Activated CD8-positive, alpha-beta T cell treated with anti-CD3 and anti-CD28 coated beads, Interleukin-2, amount 10 ng/mL, durations not matched to agents 7 days and 5 days (primary cell): ENCODE measurements around the gene ACTRT3. TPM values are rescaled to one million over a fixed set of nuclear protein-coding genes. Genes with fewer than 3 reads are reported as not detected.
A peak's percentile ranks its signal among the peaks of the same experiment; 100 is the strongest.

ENCODE experiments used
- ATAC-seq: fragments of 150-1000 bp; cut with Tn5 transposase; one replicate; pipeline ENCODE4 v1.10.0; 2021; ENCODE audit warnings: moderate library complexity
- CTCF ChIA-PET: fragments of 350-600 bp; sonication (Branson Sonifier 250); formaldehyde crosslinking; loops from one replicate; lab custom pipeline; 2021; ENCODE audit warnings: antibody characterized with exemption; lab: Charles Lee
- POLR2A ChIA-PET: fragments of 350-600 bp; sonication (Branson Sonifier 250); formaldehyde crosslinking; loops from one replicate; lab custom pipeline; 2021; ENCODE audit warnings: antibody characterized with exemption; lab: Charles Lee
- DNase-seq: peaks from one replicate; pipeline ENCODE4 v3.0.0-alpha.2; 2020
- H3K27ac Mint-ChIP-seq: one replicate; pipeline ENCODE4 v1.8.0; 2021; ENCODE audit warnings: mild to moderate bottlenecking, mixed read lengths
- H3K27me3 Mint-ChIP-seq: one replicate; pipeline ENCODE4 v1.8.0; 2021; ENCODE audit warnings: low read depth, mixed read lengths
- H3K36me3 Mint-ChIP-seq: one replicate; pipeline ENCODE4 v1.8.0; 2021; ENCODE audit warnings: low read depth, mixed read lengths
- H3K4me1 Mint-ChIP-seq: one replicate; pipeline ENCODE4 v1.8.0; 2021; ENCODE audit warnings: low read depth, mixed read lengths
- H3K4me3 Mint-ChIP-seq: one replicate; pipeline ENCODE4 v1.8.0; 2021; ENCODE audit warnings: mild to moderate bottlenecking, mixed read lengths
- H3K9me3 Mint-ChIP-seq: one replicate; pipeline ENCODE4 v1.8.0; 2022; ENCODE audit warnings: mixed read lengths; ENCODE audit not compliant: insufficient read depth
- total RNA-seq, 2 experiments: library from RNA; stranded (reverse); gene quantifications; one replicate each; pipeline ENCODE4 v1.2.3, GENCODE V29; 2021

Gene ACTRT3
- total RNA-seq, 2 experiments from 2014 or later, result 0.65 to 0.66 TPM

- Mint-ChIP-seq H3K27ac (no peak overlapping the region), H3K27me3 (no peaks in the 10 kb centered on the region), H3K9me3 (no peaks in the 10 kb centered on the region), H3K36me3 (peaks cover 47% of the 10 kb centered on the region), H3K4me1 (peaks cover 18% of the 10 kb centered on the region), H3K4me3 (no peak overlapping the region)
- CTCF ChIA-PET, result no interaction called here
- POLR2A ChIA-PET, result no interaction called here
- no peak for ATAC-seq
- no peak for DNase-seq
Measured at GRCh38 chr3:169792359-169792758, 23.0 kb upstream of the ACTRT3 start.

- Mint-ChIP-seq H3K36me3 (peaks cover 55% of the 10 kb centered on the region), H3K27me3 (no peaks in the 10 kb centered on the region), H3K4me1 (peaks cover 18% of the 10 kb centered on the region), H3K27ac (no peak overlapping the region), H3K9me3 (no peaks in the 10 kb centered on the region), H3K4me3 (no peak overlapping the region)
- ChIA-PET CTCF (interaction anchor here (0.9 to 1.5 kb wide), 3 partner anchors 18 to 59 kb away, joined by 3 to 7 read pairs (median 3); partner anchors contain the start of gene MYNN), POLR2A (interaction anchor here (0.6 to 0.7 kb wide), 2 partner anchors 17 to 188 kb away, joined by 3 read pairs; partner anchors contain the start of gene MYNN)
- no peak for DNase-seq
- ATAC-seq, result peak; percentile 33
Measured at GRCh38 chr3:169790687-169791429, 21.5 kb upstream of the ACTRT3 start.

- DNase-seq (no peak), ATAC-seq (no peak)
- peaks cover 20% of the 10 kb centered on the region for H3K4me1 Mint-ChIP-seq
- peaks cover 57% of the 10 kb centered on the region for H3K36me3 Mint-ChIP-seq
- H3K4me3 Mint-ChIP-seq, result no peak overlapping the region
- CTCF ChIA-PET, result interaction anchor here (1.5 kb wide), 1 partner anchor 17 kb away, joined by 7 read pairs; the partner anchor contains the start of gene MYNN
- H3K27ac Mint-ChIP-seq, result no peak overlapping the region
- H3K27me3 Mint-ChIP-seq, result no peaks in the 10 kb centered on the region
- no peaks in the 10 kb centered on the region for H3K9me3 Mint-ChIP-seq
- POLR2A ChIA-PET, result no interaction called here
Measured at GRCh38 chr3:169790219-169790618, 20.9 kb upstream of the ACTRT3 start.

GRCh38 chr3:169787791-169788190 lies 18.4 kb upstream of the ACTRT3 start:
- Mint-ChIP-seq H3K4me3 (no peak overlapping the region), H3K27ac (no peak overlapping the region), H3K27me3 (no peaks in the 10 kb centered on the region), H3K36me3 (peaks cover 55% of the 10 kb centered on the region), H3K4me1 (peaks cover 24% of the 10 kb centered on the region), H3K9me3 (no peaks in the 10 kb centered on the region)
- DNase-seq (no peak), ATAC-seq (no peak)
- CTCF ChIA-PET, result no interaction called here
- POLR2A ChIA-PET, result no interaction called here

- ATAC-seq, result no peak
- H3K9me3 Mint-ChIP-seq, result no peaks in the 10 kb centered on the region
- H3K27ac Mint-ChIP-seq, result no peak overlapping the region
- peaks cover 55% of the 10 kb centered on the region for H3K36me3 Mint-ChIP-seq
- H3K4me3 Mint-ChIP-seq, result no peak overlapping the region
- no peak for DNase-seq
- peaks cover 29% of the 10 kb centered on the region for H3K4me1 Mint-ChIP-seq
- H3K27me3 Mint-ChIP-seq, result no peaks in the 10 kb centered on the region
- CTCF ChIA-PET, result no interaction called here
- POLR2A ChIA-PET, result no interaction called here
Measured at GRCh38 chr3:169787120-169787519, 17.8 kb upstream of the ACTRT3 start.

GRCh38 chr3:169781209-169781855 lies 12.0 kb upstream of the ACTRT3 start:
- CTCF ChIA-PET, result interaction anchor here (0.9 to 1.5 kb wide), 2 partner anchors 24 to 33 kb away, joined by 4 read pairs; no protein-coding TSS in a partner anchor
- Mint-ChIP-seq H3K27me3 (no peaks in the 10 kb centered on the region), H3K27ac (peak overlapping the region; percentile 79), H3K4me3 (peak overlapping the region; percentile 58), H3K9me3 (no peaks in the 10 kb centered on the region), H3K36me3 (peaks cover 66% of the 10 kb centered on the region), H3K4me1 (peaks cover 55% of the 10 kb centered on the region)
- POLR2A ChIA-PET, result interaction anchor here (2.0 kb wide), 1 partner anchor 30 kb away, joined by 4 read pairs; no protein-coding TSS in a partner anchor
- DNase-seq (no peak), ATAC-seq (peak; percentile 16)

- CTCF ChIA-PET, result interaction anchor here (0.9 to 1.5 kb wide), 3 partner anchors 8 to 33 kb away, joined by 3 to 4 read pairs (median 4); no protein-coding TSS in a partner anchor
- peak overlapping the region; percentile 58 for H3K4me3 Mint-ChIP-seq
- H3K4me1 Mint-ChIP-seq, result peaks cover 61% of the 10 kb centered on the region
- H3K27ac Mint-ChIP-seq, result peak overlapping the region; percentile 79
- peak; percentile 72 for ATAC-seq
- H3K36me3 Mint-ChIP-seq, result peaks cover 66% of the 10 kb centered on the region
- H3K27me3 Mint-ChIP-seq, result no peaks in the 10 kb centered on the region
- peak; percentile 43 for DNase-seq
- POLR2A ChIA-PET, result interaction anchor here (1.1 to 2.0 kb wide), 2 partner anchors 17 to 30 kb away, joined by 3 to 4 read pairs; partner anchors contain the start of gene TERC
- no peaks in the 10 kb centered on the region for H3K9me3 Mint-ChIP-seq
Measured at GRCh38 chr3:169780742-169781141, 11.4 kb upstream of the ACTRT3 start.

- Mint-ChIP-seq H3K27me3 (no peaks in the 10 kb centered on the region), H3K4me3 (no peak overlapping the region), H3K4me1 (peaks cover 74% of the 10 kb centered on the region), H3K36me3 (peaks cover 76% of the 10 kb centered on the region), H3K9me3 (no peaks in the 10 kb centered on the region), H3K27ac (no peak overlapping the region)
- ATAC-seq (no peak), DNase-seq (no peak)
- ChIA-PET POLR2A (interaction anchor here (0.8 kb wide), 2 partner anchors 34 to 38 kb away, joined by 3 to 4 read pairs; partner anchors contain the start of genes LRRC34 and LRRIQ4), CTCF (interaction anchor here (1.1 to 1.2 kb wide), 2 partner anchors 10 to 19 kb away, joined by 3 read pairs; no protein-coding TSS in a partner anchor)
Measured at GRCh38 chr3:169777822-169778221, 8.5 kb upstream of the ACTRT3 start.

- Mint-ChIP-seq H3K9me3 (no peaks in the 10 kb centered on the region), H3K36me3 (peaks cover 52% of the 10 kb centered on the region), H3K4me3 (peak overlapping the region; percentile 98), H3K4me1 (peaks cover 45% of the 10 kb centered on the region), H3K27me3 (no peaks in the 10 kb centered on the region), H3K27ac (peak overlapping the region; percentile 100)
- ATAC-seq (no peak), DNase-seq (no peak)
- POLR2A ChIA-PET, result interaction anchor here (1.0 to 3.7 kb wide), 4 partner anchors 10 to 405 kb away, joined by 3 to 47 read pairs (median 28); partner anchors contain the start of genes LRRC34, LRRIQ4, SEC62 and TERC
- CTCF ChIA-PET, result interaction anchor here (0.8 to 3.7 kb wide), 3 partner anchors 8 to 17 kb away, joined by 4 to 13 read pairs (median 7); partner anchors contain the start of gene TERC
Measured at GRCh38 chr3:169774186-169774585, 4.8 kb upstream of the ACTRT3 start.

GRCh38 chr3:169772897-169773816 lies 3.8 kb upstream of the ACTRT3 start, which contains the start of gene MYNN:
Gene MYNN (plus strand): TSS chr3:169773396. CDS start chr3:169774296, 900 bp downstream.
- Mint-ChIP-seq H3K4me1 (peaks cover 42% of the 10 kb centered on the region), H3K36me3 (peaks cover 43% of the 10 kb centered on the region)

More at GRCh38 chr3:169772897-169773816, 3.8 kb upstream of the ACTRT3 start, which contains the start of gene MYNN:
- ATAC-seq, result peak; percentile 82
- Mint-ChIP-seq H3K4me3 (peak within 1 kb of the TSS; percentile 98), H3K27me3 (no peaks in the 10 kb centered on the region), H3K9me3 (no peaks in the 10 kb centered on the region), H3K27ac (peak within 1 kb of the TSS; percentile 100)
- CTCF ChIA-PET, result interaction anchor here (1.0 to 3.7 kb wide), 6 partner anchors 7 to 194 kb away, joined by 3 to 13 read pairs (median 6); partner anchors contain the start of genes SEC62 and TERC
- peak; percentile 95 for DNase-seq
- POLR2A ChIA-PET, result interaction anchor here (0.5 to 3.7 kb wide), 16 partner anchors 9 to 1097 kb away, joined by 3 to 47 read pairs (median 3); partner anchors contain the start of genes LRRC34, LRRIQ4, PHC3 and RPL22L1
